ENCODE data around the gene MBD2.
"Not testable (repeated sequence)": the region's sequence is repeated elsewhere in the genome, so short reads cannot be mapped to it uniquely, and the experiment has no call there.

Gene MBD2

GRCh38 chr18:54224379-54225014 is at the start of gene MBD2:
Gene MBD2 (minus strand): TSS chr18:54224669. CDS start chr18:54224559, 110 bp downstream.
- peak; percentile 91 to 92 for DNase-seq (ENCODE audit: low read depth in 2 of 2)

- peak in 1 of 2 experiments; percentile 5 for DNase-seq (ENCODE audit: low read depth in 2 of 2)
Measured at GRCh38 chr18:54269893-54270844, 45.7 kb upstream of the MBD2 start.

GRCh38 chr18:54268751-54269150 is 44.3 kb upstream of the MBD2 start:
- no peak for DNase-seq (ENCODE audit: low read depth in 2 of 2)

GRCh38 chr18:54267701-54268100 is 43.2 kb upstream of the MBD2 start:
- DNase-seq (ENCODE audit: low read depth in 2 of 2): no peak

- no peak for DNase-seq (ENCODE audit: low read depth in 2 of 2)
Measured at GRCh38 chr18:54263904-54264336, 39.5 kb upstream of the MBD2 start.

GRCh38 chr18:54261894-54262293 is 37.4 kb upstream of the MBD2 start:
- DNase-seq (ENCODE audit: low read depth in 2 of 2): no peak

- no peak for DNase-seq (ENCODE audit: low read depth in 2 of 2)
Measured at GRCh38 chr18:54260396-54261072, 36.1 kb upstream of the MBD2 start.

- DNase-seq (ENCODE audit: low read depth in 2 of 2): not testable (repeated sequence)
Measured at GRCh38 chr18:54257818-54258217, 33.3 kb upstream of the MBD2 start.

GRCh38 chr18:54257015-54257414 is 32.5 kb upstream of the MBD2 start:
- no peak for DNase-seq (ENCODE audit: low read depth in 2 of 2)

- DNase-seq (ENCODE audit: low read depth in 2 of 2): no peak
Measured at GRCh38 chr18:54255141-54255540, 30.7 kb upstream of the MBD2 start.

- DNase-seq (ENCODE audit: low read depth in 2 of 2): peak in 1 of 2 experiments; percentile 9
Measured at GRCh38 chr18:54254265-54254758, 29.8 kb upstream of the MBD2 start.

- no peak for DNase-seq (ENCODE audit: low read depth in 2 of 2)
Measured at GRCh38 chr18:54251606-54252390, 27.3 kb upstream of the MBD2 start.

GRCh38 chr18:54250846-54251261 is 26.4 kb upstream of the MBD2 start:
- no peak for DNase-seq (ENCODE audit: low read depth in 2 of 2)

- DNase-seq (ENCODE audit: low read depth in 2 of 2): no peak
Measured at GRCh38 chr18:54247511-54248175, 23.2 kb upstream of the MBD2 start.

- DNase-seq (ENCODE audit: low read depth in 2 of 2): no peak
Measured at GRCh38 chr18:54242327-54242726, 17.9 kb upstream of the MBD2 start.

GRCh38 chr18:54241483-54241882 is 17.0 kb upstream of the MBD2 start:
- DNase-seq (ENCODE audit: low read depth in 2 of 2): no peak

GRCh38 chr18:54240629-54241107 is 16.2 kb upstream of the MBD2 start:
- DNase-seq (ENCODE audit: low read depth in 2 of 2): no peak

- DNase-seq (ENCODE audit: low read depth in 2 of 2): no peak
Measured at GRCh38 chr18:54239601-54240000, 15.1 kb upstream of the MBD2 start.

- no peak for DNase-seq (ENCODE audit: low read depth in 2 of 2)
Measured at GRCh38 chr18:54239091-54239490, 14.6 kb upstream of the MBD2 start.

GRCh38 chr18:54238173-54238936 is 13.9 kb upstream of the MBD2 start:
- DNase-seq (ENCODE audit: low read depth in 2 of 2): no peak
